ENCODE measurements around the gene ATXN10. TPM values are rescaled to one million over a fixed set of nuclear protein-coding genes. Genes with fewer than 3 reads are reported as not detected.

The ATXN10 gene
- total RNA-seq, 1 donor from 2014 or later = 117 TPM

DNA sequence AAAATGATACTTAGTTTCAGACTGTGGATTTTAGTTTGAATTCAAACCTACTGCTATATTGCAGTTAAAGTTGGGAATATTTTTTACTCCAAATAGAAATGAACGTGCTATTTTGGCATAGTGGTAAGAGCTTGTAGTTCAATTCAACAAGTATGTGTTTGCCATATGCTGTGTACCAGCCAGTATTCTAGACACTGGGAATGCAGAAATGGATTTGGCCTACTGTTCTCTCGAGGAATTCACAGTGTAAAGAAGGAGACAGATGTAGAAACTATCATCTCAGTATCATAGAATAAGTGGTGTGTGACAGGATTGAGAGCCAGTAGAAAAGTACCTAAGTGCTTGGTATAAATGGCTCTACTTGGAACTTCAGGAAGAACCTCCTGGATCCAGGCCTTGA lies 80.4 kb downstream of the ATXN10 start:
- Mint-ChIP-seq H3K27ac (ENCODE audit: unreplicated experiment) (no peak overlapping the region), H3K27me3 (ENCODE audit: low read depth) (no peaks in the 10 kb centered on the region)

DNA sequence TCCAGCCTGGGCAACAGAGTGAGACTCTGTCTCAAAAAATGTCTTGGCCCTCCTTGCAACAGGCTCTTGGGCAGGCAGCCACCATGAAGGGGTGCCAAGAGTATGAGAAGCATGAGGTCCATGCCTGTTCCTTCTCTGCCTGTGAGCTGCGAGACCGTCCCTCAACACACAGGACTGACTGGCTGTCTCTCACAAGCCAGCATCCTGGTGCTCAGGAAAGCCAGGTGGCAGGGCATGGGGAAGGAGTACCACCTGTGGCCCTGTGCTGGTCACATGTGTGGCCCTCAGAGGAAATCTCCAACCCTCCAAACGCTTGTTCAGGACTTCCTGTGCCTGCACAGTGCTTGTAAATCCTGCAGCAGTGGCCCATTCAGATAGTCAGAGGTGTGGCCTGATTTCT lies 83.2 kb downstream of the ATXN10 start:
- Mint-ChIP-seq H3K9me3 (ENCODE audit: low read depth) (no peaks in the 10 kb centered on the region), H3K27me3 (ENCODE audit: low read depth) (no peaks in the 10 kb centered on the region), H3K4me1 (ENCODE audit: low read depth) (peaks cover 27% of the 10 kb centered on the region), H3K4me3 (ENCODE audit: unreplicated experiment) (no peak overlapping the region), H3K36me3 (ENCODE audit: low read depth) (peaks cover 8% of the 10 kb centered on the region), H3K27ac (ENCODE audit: unreplicated experiment) (no peak overlapping the region)
- no peak for DNase-seq (ENCODE audit: low spot score)
- TF ChIP-seq, protein P1, sequence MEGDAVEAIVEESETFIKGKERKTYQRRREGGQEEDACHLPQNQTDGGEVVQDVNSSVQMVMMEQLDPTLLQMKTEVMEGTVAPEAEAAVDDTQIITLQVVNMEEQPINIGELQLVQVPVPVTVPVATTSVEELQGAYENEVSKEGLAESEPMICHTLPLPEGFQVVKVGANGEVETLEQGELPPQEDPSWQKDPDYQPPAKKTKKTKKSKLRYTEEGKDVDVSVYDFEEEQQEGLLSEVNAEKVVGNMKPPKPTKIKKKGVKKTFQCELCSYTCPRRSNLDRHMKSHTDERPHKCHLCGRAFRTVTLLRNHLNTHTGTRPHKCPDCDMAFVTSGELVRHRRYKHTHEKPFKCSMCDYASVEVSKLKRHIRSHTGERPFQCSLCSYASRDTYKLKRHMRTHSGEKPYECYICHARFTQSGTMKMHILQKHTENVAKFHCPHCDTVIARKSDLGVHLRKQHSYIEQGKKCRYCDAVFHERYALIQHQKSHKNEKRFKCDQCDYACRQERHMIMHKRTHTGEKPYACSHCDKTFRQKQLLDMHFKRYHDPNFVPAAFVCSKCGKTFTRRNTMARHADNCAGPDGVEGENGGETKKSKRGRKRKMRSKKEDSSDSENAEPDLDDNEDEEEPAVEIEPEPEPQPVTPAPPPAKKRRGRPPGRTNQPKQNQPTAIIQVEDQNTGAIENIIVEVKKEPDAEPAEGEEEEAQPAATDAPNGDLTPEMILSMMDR (IDR thresholded peaks at IDR 0.05) = no peak

More for the DNA sequence above, 80.4 kb downstream of the ATXN10 start:
- Mint-ChIP-seq H3K4me3 (ENCODE audit: unreplicated experiment) (no peak overlapping the region), H3K4me1 (ENCODE audit: low read depth) (peaks cover 14% of the 10 kb centered on the region), H3K9me3 (ENCODE audit: low read depth) (no peaks in the 10 kb centered on the region), H3K36me3 (ENCODE audit: low read depth) (peaks cover 8% of the 10 kb centered on the region)
- TF ChIP-seq, protein P1 (IDR thresholded peaks at IDR 0.05) = no peak
- DNase-seq (ENCODE audit: low spot score) = no peak

DNA sequence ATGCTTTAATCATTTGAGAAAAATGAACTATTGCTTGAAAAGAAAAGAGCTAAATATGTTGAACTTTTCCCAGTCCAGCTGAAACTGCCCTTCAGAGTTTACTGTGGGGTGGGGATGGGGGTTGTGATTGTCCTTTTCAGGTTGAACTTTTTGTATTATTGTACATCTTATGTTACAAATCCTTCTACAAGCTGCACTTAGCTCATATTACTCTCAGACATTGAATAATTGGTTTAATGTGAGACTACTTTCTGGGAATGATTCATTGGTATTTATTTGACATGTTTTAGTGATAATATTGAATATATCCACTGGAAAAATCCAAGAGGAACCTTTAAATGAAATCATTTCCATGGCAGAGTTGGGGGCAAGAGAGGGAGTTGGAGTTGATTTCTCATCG lies 84.9 kb downstream of the ATXN10 start:
- Mint-ChIP-seq H3K4me3 (ENCODE audit: unreplicated experiment) (peak overlapping the region; percentile 24), H3K4me1 (ENCODE audit: low read depth) (peaks cover 30% of the 10 kb centered on the region), H3K36me3 (ENCODE audit: low read depth) (peaks cover 6% of the 10 kb centered on the region), H3K9me3 (ENCODE audit: low read depth) (no peaks in the 10 kb centered on the region), H3K27me3 (ENCODE audit: low read depth) (no peaks in the 10 kb centered on the region), H3K27ac (ENCODE audit: unreplicated experiment) (peak overlapping the region; percentile 88)
- no peak for DNase-seq (ENCODE audit: low spot score)
- TF ChIP-seq, protein P1 (IDR thresholded peaks at IDR 0.05) = no peak

DNA sequence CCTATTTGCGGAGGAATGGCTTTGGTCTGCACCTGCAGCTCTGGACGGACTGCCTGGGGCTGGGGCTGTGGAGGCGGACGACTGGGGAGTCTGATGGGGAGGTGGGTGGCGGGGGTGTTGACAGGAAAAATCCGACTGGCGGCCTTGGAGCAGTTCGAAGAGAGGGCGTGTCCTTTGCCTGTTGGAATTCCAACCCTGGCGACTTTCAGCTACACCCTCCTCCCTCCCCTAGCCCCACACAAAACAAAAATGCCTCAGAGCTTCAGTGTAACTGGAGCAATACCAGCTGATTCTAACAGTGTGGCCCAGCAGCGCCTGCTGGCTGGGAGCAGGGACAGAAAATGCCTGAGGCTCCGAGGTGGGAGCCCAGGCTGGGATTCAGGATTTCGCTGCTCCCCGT lies 85.4 kb downstream of the ATXN10 start:
- no peaks in the 10 kb centered on the region for H3K9me3 Mint-ChIP-seq (ENCODE audit: low read depth)
- DNase-seq (ENCODE audit: low spot score) = no peak
- TF ChIP-seq, protein P1 (IDR thresholded peaks at IDR 0.05) = peak; percentile 55

DNA sequence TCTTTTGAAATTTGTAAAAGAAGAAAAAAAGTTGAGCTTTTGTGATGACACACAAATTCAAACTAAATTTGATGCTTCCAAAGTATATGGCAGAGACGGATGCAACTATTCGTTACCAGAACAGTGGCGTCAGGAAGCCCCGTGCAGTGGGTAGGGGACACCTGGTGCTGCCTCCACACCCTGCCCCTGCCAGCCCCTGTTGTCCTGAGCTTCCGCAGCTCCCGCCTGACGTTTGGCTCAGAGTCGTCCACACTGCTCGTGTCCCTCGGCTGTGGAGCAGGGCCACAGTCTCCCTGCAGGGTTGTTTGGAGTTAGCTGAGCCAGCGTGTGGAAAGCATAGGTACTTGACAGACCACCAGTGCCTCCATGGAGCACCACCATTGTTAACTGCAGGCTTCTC lies 86.3 kb downstream of the ATXN10 start:
- Mint-ChIP-seq H3K27me3 (ENCODE audit: low read depth) (no peaks in the 10 kb centered on the region), H3K4me3 (ENCODE audit: unreplicated experiment) (no peak overlapping the region), H3K27ac (ENCODE audit: unreplicated experiment) (no peak overlapping the region), H3K4me1 (ENCODE audit: low read depth) (peaks cover 35% of the 10 kb centered on the region), H3K9me3 (ENCODE audit: low read depth) (no peaks in the 10 kb centered on the region), H3K36me3 (ENCODE audit: low read depth) (peaks cover 3% of the 10 kb centered on the region)
- DNase-seq (ENCODE audit: low spot score) = no peak
- TF ChIP-seq, protein P1 (IDR thresholded peaks at IDR 0.05) = no peak

More for the DNA sequence above, 85.4 kb downstream of the ATXN10 start:
- no peaks in the 10 kb centered on the region for H3K27me3 Mint-ChIP-seq (ENCODE audit: low read depth)
- H3K4me1 Mint-ChIP-seq (ENCODE audit: low read depth) = peaks cover 30% of the 10 kb centered on the region
- H3K36me3 Mint-ChIP-seq (ENCODE audit: low read depth) = peaks cover 5% of the 10 kb centered on the region
- H3K4me3 Mint-ChIP-seq (ENCODE audit: unreplicated experiment) = peak overlapping the region; percentile 24
- peak overlapping the region; percentile 88 for H3K27ac Mint-ChIP-seq (ENCODE audit: unreplicated experiment)
